ENCODE measurements around the gene USP46.

DNA sequence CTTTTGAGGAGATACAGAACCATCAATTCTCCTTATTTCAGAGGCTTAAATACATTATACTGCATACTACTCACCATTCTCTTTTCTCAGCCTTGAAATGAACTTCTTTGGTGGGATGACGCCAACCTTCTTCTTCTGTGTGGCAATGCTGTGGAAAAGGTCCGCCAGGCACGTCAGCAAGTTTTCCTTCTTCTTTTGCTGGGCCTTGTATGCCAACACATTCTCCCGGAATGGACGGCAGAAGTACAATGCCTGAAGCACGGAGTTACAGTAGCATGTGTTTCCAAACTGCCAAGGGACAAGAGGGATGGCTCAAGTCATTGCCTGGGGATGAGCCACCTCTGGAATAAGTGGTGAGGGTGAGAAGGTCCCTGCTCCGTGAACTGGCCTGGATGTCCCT is 31.2 kb downstream of the USP46 start:
- TF ChIP-seq, protein P1, sequence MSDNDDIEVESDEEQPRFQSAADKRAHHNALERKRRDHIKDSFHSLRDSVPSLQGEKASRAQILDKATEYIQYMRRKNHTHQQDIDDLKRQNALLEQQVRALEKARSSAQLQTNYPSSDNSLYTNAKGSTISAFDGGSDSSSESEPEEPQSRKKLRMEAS (IDR thresholded peaks at IDR 0.05) = no peak
- no peak for TF ChIP-seq HDAC6 (IDR thresholded peaks at IDR 0.05; ENCODE audit: low read depth, low read length)
